GM12878 (cell line): ENCODE measurements around the gene TBC1D5. TPM values are rescaled to one million over a fixed set of nuclear protein-coding genes. Genes with fewer than 3 reads are reported as not detected.
"Not testable (repeated sequence)": the region's sequence is repeated elsewhere in the genome, so short reads cannot be mapped to it uniquely, and the experiment has no call there.

Experiments
- ATAC-seq: fragments of 200-7000 bp; cut with Tn5 transposase; 3 replicates; pipeline ENCODE4 v1.9.1; 2020; ENCODE audit warnings: mild to moderate bottlenecking, moderate library complexity
- BruUV-seq: library from RNA; stranded (reverse); fragments of 400-500 nt; replicated peaks from 2 replicates; lab custom pipeline; 2021; lab: Mats Ljungman, UMichigan
- CTCF ChIA-PET: fragments of 300-600 bp; sonication (Branson Sonifier 250); formaldehyde crosslinking; extraction: SDS; loops from one replicate; lab custom pipeline; 2021; ENCODE audit warnings: inconsistent platforms; lab: Yijun Ruan, JAX
- POLR2A ChIA-PET: fragments of 350-600 bp; formaldehyde crosslinking; extraction: SDS; loops from one replicate; lab custom pipeline; 2021; ENCODE audit warnings: inconsistent platforms; lab: Charles Lee
- RAD21 ChIA-PET: fragments of 300-600 bp; sonication (Branson Sonifier 250); formaldehyde crosslinking; loops from one replicate; lab custom pipeline; 2023; ENCODE audit warnings: antibody characterized with exemption; ENCODE audit not compliant: unreplicated experiment; lab: Charles Lee
- SMC1A ChIA-PET: fragments of 300-600 bp; sonication (Branson Sonifier 250); formaldehyde crosslinking; loops from one replicate; lab custom pipeline; 2023; ENCODE audit not compliant: unreplicated experiment, uncharacterized antibody; lab: Charles Lee
- DNase-seq: peaks from one replicate; pipeline ENCODE4 v3.0.0-alpha.2; 2011; ENCODE audit warnings: low read depth, low spot score
- FAIRE-seq: peaks from 3 replicates; lab custom pipeline; 2011; peaks lifted over from hg19 to GRCh38; lab: Jason Lieb, UNC
- H2AFZ ChIP-seq: 2 replicates; pipeline ENCODE4 v1.6.0; 2011; ENCODE audit warnings: low read depth, low read length, control low read depth; ENCODE audit not compliant: control insufficient read depth
- H3K27ac ChIP-seq: 2 replicates; pipeline ENCODE4 v1.5.1; 2011; ENCODE audit warnings: control low read depth; ENCODE audit not compliant: control insufficient read depth, insufficient read depth
- H3K27me3 ChIP-seq, 2 experiments: replicated peaks in 1 of 2; 2 replicates each; pipeline versions ENCODE4 v1.6.0 to v1.6.1; 2011; ENCODE audit warnings: low read length in 1 of 2; ENCODE audit not compliant: control insufficient read depth in 2 of 2, insufficient read depth in 2 of 2
- H3K36me3 ChIP-seq, 2 experiments: 2 replicates each; pipeline ENCODE4 v1.5.1; 2011; ENCODE audit warnings: low read length in 1 of 2; ENCODE audit not compliant: control insufficient read depth in 2 of 2, insufficient read depth in 2 of 2
- H3K4me1 ChIP-seq: 2 replicates; pipeline ENCODE4 v1.6.1; 2011; ENCODE audit warnings: mild to moderate bottlenecking, low read length, moderate library complexity, mixed read lengths; ENCODE audit not compliant: control insufficient read depth, insufficient read depth
- H3K4me2 ChIP-seq: 2 replicates; pipeline ENCODE4 v1.6.0; 2011; ENCODE audit warnings: control low read depth; ENCODE audit not compliant: control insufficient read depth, insufficient read depth
- H3K4me3 ChIP-seq: fragments of 200-600 bp; sonication (generic); 2 replicates; pipeline ENCODE4 v1.5.1; 2016
- H3K79me2 ChIP-seq: 2 replicates; pipeline ENCODE4 v1.6.0; 2011; ENCODE audit warnings: low read length; ENCODE audit not compliant: control insufficient read depth, insufficient read depth
- H3K9ac ChIP-seq: 2 replicates; pipeline ENCODE4 v1.8.0; 2011; ENCODE audit warnings: low read length, control low read depth, mixed read lengths; ENCODE audit not compliant: control insufficient read depth, insufficient read depth
- H3K9me3 ChIP-seq: replicated peaks from 3 replicates; pipeline ENCODE4 v1.5.1; 2011; ENCODE audit warnings: mild to moderate bottlenecking, low read length; ENCODE audit not compliant: control insufficient read depth, insufficient read depth
- H4K20me1 ChIP-seq: 2 replicates; pipeline ENCODE4 v1.6.0; 2011; ENCODE audit not compliant: control insufficient read depth, insufficient read depth
- EP300 ChIP-seq, 2 experiments: fragments of 150-350 bp in 1 of 2; IDR thresholded peaks; 2 replicates each; pipeline ENCODE4 v1.6.1; 2011 to 2012; ENCODE audit warnings: low read depth in 2 of 2, low read length in 2 of 2, borderline replicate concordance in 1 of 2, improper control_type of control experiment in 1 of 2, inconsistent platforms in 1 of 2; ENCODE audit not compliant: control insufficient read depth in 1 of 2
- HDAC2 ChIP-seq: fragments of 200-600 bp; sonication (generic); IDR thresholded peaks from 2 replicates; pipeline ENCODE4 v1.6.1; 2017
- IKZF2 ChIP-seq, 2 experiments: fragments of 450-650 bp; IDR thresholded peaks; 2 replicates each; pipeline ENCODE4 v1.6.1; 2017; ENCODE audit warnings: mild to moderate bottlenecking in 2 of 2, moderate library complexity in 2 of 2
- POU2F2 ChIP-seq: IDR thresholded peaks from 3 replicates; pipeline ENCODE4 v1.6.1; 2011; ENCODE audit warnings: low read depth, mild to moderate bottlenecking, low read length, borderline replicate concordance
- SP1 ChIP-seq: IDR thresholded peaks from one replicate; pipeline ENCODE4 v1.6.1; 2011; ENCODE audit warnings: low read depth, low read length
- SREBF2 ChIP-seq: IDR thresholded peaks from 2 replicates; pipeline ENCODE4 v1.6.1; 2012; ENCODE audit warnings: mild to moderate bottlenecking, low read length
- WGBS: methylation state at CpG from one replicate; pipeline ENCODE4 v1.1.6; 2016; ENCODE audit warnings: low lambda C conversion rate; ENCODE audit not compliant: insufficient replicate concordance, insufficient coverage; ENCODE audit errors: missing lambda C conversion rate; 5-methylcytosine and 5-hydroxymethylcytosine counted together
- in situ Hi-C: fragments of 300-500 bp; cut with MboI; formaldehyde crosslinking; loops from 9 replicates; pipeline ENCODE4 v1.14.3; 2018; ENCODE audit warnings: mixed read lengths
- intact Hi-C: fragments of 100-400 bp; cut with micrococcal nuclease; formaldehyde crosslinking; loops from one replicate; pipeline ENCODE4 v1.14.2; 2022; ENCODE audit not compliant: unreplicated experiment
- polyA plus RNA-seq, 11 experiments: library from polyadenylated mRNA; depleted of rRNA in 4 of 11; unstranded in 6 of 11; stranded (reverse) in 5 of 11; fragments of >200 nt; fragmentation: Nextera tagmentation in 4 of 11; fragmentation: Illumina TruSeq in 1 of 11; extraction: Ambion mirVana in 4 of 11; extraction: Trizol in 1 of 11; gene quantifications; 1 replicate in 1 of 11; 2 replicates in 10 of 11; pipeline versions ENCODE4 v1.2.1 to v1.2.3, GENCODE V29; 2011 to 2016; ENCODE audit warnings: inconsistent platforms in 2 of 11, missing spikeins in 2 of 11, low read depth in 1 of 11
- total RNA-seq, 4 experiments: library from RNA; depleted of rRNA in 3 of 4; stranded (reverse); fragments of >200 nt in 3 of 4; fragmentation: Illumina TruSeq in 1 of 4; extraction: Trizol in 1 of 4; gene quantifications; 2 replicates each; pipeline versions ENCODE4 v1.2.1 to v1.2.3, GENCODE V29; 2013 to 2021
- TF ChIP-seq, protein P1 (sequence below): IDR thresholded peaks from 2 replicates; pipeline ENCODE4 v1.6.1; 2011; ENCODE audit warnings: borderline replicate concordance, low read depth, mild to moderate bottlenecking, moderate library complexity, mixed read lengths, low read length; ENCODE audit not compliant: insufficient read depth; ENCODE audit errors: extremely low read length
- TF ChIP-seq, protein P2 (sequence below): fragments of 150-350 bp; IDR thresholded peaks from 2 replicates; pipeline ENCODE4 v1.6.1; 2016; ENCODE audit warnings: low read depth, low read length

Gene TBC1D5
- total and polyA plus RNA-seq, 10 of the 15 experiments (the other 5 are each of a cell fraction or from before 2014, with no cell fraction given), result 5.5 to 61.0 (median 43.8) TPM

DNA sequence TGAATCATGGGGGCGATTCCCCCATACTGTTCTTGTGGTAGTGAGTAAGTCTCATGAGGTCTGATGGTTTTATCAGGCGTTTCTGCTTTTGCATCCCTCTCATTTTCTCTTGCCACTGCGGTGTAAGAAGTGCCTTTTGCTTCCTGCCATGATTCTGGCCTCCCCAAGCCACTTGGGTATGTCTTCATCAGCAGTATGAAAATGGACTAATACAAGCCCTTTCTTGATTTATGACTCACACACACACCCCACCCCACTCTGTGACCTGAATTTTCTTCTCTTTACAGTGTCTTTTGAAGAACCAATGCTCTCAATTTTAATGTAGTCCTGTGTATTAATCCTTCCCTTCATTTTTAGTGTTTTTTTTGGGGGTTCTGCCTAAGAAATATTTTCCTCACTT is 612.9 kb downstream of the TBC1D5 start (continued):
- TF ChIP-seq EP300 (IDR thresholded peaks at IDR 0.05; ENCODE audit: borderline replicate concordance in 1 of 2, control insufficient read depth in 1 of 2, low read depth in 2 of 2, low read length in 2 of 2), result no peak
- no peak for TF ChIP-seq SP1
- TF ChIP-seq IKZF2 (IDR thresholded peaks at IDR 0.05), result no peak
- TF ChIP-seq, protein P1, sequence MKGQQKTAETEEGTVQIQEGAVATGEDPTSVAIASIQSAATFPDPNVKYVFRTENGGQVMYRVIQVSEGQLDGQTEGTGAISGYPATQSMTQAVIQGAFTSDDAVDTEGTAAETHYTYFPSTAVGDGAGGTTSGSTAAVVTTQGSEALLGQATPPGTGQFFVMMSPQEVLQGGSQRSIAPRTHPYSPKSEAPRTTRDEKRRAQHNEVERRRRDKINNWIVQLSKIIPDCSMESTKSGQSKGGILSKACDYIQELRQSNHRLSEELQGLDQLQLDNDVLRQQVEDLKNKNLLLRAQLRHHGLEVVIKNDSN, result no peak
- no peak for TF ChIP-seq POU2F2
- no peak for TF ChIP-seq SREBF2
- TF ChIP-seq, protein P2, sequence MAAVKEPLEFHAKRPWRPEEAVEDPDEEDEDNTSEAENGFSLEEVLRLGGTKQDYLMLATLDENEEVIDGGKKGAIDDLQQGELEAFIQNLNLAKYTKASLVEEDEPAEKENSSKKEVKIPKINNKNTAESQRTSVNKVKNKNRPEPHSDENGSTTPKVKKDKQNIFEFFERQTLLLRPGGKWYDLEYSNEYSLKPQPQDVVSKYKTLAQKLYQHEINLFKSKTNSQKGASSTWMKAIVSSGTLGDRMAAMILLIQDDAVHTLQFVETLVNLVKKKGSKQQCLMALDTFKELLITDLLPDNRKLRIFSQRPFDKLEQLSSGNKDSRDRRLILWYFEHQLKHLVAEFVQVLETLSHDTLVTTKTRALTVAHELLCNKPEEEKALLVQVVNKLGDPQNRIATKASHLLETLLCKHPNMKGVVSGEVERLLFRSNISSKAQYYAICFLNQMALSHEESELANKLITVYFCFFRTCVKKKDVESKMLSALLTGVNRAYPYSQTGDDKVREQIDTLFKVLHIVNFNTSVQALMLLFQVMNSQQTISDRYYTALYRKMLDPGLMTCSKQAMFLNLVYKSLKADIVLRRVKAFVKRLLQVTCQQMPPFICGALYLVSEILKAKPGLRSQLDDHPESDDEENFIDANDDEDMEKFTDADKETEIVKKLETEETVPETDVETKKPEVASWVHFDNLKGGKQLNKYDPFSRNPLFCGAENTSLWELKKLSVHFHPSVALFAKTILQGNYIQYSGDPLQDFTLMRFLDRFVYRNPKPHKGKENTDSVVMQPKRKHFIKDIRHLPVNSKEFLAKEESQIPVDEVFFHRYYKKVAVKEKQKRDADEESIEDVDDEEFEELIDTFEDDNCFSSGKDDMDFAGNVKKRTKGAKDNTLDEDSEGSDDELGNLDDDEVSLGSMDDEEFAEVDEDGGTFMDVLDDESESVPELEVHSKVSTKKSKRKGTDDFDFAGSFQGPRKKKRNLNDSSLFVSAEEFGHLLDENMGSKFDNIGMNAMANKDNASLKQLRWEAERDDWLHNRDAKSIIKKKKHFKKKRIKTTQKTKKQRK, result no peak
- no peak for TF ChIP-seq HDAC2

DNA sequence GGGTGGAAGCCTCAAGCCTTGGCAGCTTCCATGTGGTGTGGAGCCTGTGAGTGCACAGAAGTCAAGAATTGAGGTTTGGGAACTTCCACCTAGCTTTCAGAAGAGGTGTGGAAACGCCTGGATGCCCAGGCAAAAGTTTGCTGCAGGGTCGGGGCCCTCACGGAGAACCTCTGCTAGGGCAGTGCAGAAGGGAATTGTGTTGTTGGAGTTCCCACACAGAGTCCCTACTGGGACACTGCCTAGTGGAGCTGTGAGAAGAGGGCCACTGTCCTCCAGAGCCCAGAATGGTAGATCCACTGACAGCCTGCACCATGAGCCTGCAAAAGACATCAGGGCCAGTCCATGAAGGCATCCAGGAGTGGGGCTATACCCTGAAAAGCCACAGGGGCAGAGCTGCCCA is 613.8 kb downstream of the TBC1D5 start:
- H3K9ac ChIP-seq, H3K79me2 ChIP-seq, FAIRE-seq, H3K36me3 ChIP-seq, H3K4me1 ChIP-seq, POLR2A ChIA-PET, SMC1A ChIA-PET, H3K4me2 ChIP-seq, H2AFZ ChIP-seq, H3K9me3 ChIP-seq, H3K27ac ChIP-seq, H3K4me3 ChIP-seq, RAD21 ChIA-PET, intact Hi-C loops, H3K27me3 ChIP-seq, ATAC-seq, DNase-seq, in situ Hi-C loops, H4K20me1 ChIP-seq, CTCF ChIA-PET, BruUV-seq: not testable (repeated sequence)
- WGBS, result 75% methylated on average over 3 of the region's 3 CpGs
